OCI-LY3 (cell line): ENCODE data around the gene NOLC1.

Experiments
- H2AFZ ChIP-seq: fragments of 200-600, 300-600 bp; shearing (Covaris generic); 2 replicates; pipeline ENCODE4 v1.6.0; 2014; ENCODE audit warnings: antibody characterized with exemption, low read depth, low read length
- H3K27ac ChIP-seq: fragments of 200-600, 300-600 bp; sonication (generic); 2 replicates; pipeline ENCODE4 v1.5.1; 2014; ENCODE audit warnings: mild to moderate bottlenecking, low read length, moderate library complexity, mixed read lengths
- H3K27me3 ChIP-seq: fragments of 200-600, 300-600 bp; sonication (generic); 2 replicates; pipeline ENCODE4 v1.6.1; 2014; ENCODE audit warnings: low read depth, low read length, mixed read lengths
- H3K36me3 ChIP-seq: fragments of 200-600, 300-600 bp; sonication (generic); replicated peaks from 2 replicates; pipeline ENCODE3; 2014; ENCODE audit warnings: low read depth, low read length, mixed read lengths
- H3K4me1 ChIP-seq: fragments of 300-600, 200-600 bp; sonication (generic); 2 replicates; pipeline ENCODE4 v1.6.1; 2014; ENCODE audit warnings: low read length, mixed read lengths
- H3K4me2 ChIP-seq: fragments of 200-600, 300-600 bp; sonication (generic); 2 replicates; pipeline ENCODE4 v1.6.1; 2014; ENCODE audit warnings: low read length, mixed read lengths
- H3K4me3 ChIP-seq: fragments of 300-600, 200-600 bp; sonication (generic); 2 replicates; pipeline ENCODE4 v1.5.1; 2014; ENCODE audit warnings: antibody characterized with exemption, mild to moderate bottlenecking, low read length, moderate library complexity
- H3K79me2 ChIP-seq: fragments of 300-600, 200-600 bp; shearing (Covaris generic); 2 replicates; pipeline ENCODE4 v1.6.1; 2014; ENCODE audit warnings: mild to moderate bottlenecking, low read length, mixed read lengths
- H3K9ac ChIP-seq: fragments of 300-600, 200-600 bp; shearing (Covaris generic); 2 replicates; pipeline ENCODE4 v1.6.0; 2014; ENCODE audit warnings: mild to moderate bottlenecking, low read length, moderate library complexity
- H3K9me3 ChIP-seq: fragments of 200-600, 300-600 bp; shearing (Covaris generic); 2 replicates; pipeline ENCODE4 v1.6.1; 2014; ENCODE audit warnings: low read length, mixed read lengths; ENCODE audit not compliant: insufficient read depth
- H4K20me1 ChIP-seq: fragments of 200-600, 300-600 bp; sonication (generic); 2 replicates; pipeline ENCODE4 v1.6.1; 2016; ENCODE audit warnings: low read length, mixed read lengths; ENCODE audit not compliant: insufficient read depth
- EZH2phosphoT487 ChIP-seq: fragments of 200-600 bp; shearing (Covaris generic); IDR thresholded peaks from 2 replicates; pipeline ENCODE4 v1.6.1; 2018; ENCODE audit warnings: antibody characterized with exemption, mixed run types, low read depth
- TF ChIP-seq, protein P1 (sequence below): fragments of 200-600, 300-600 bp; sonication (generic); IDR thresholded peaks from 2 replicates; pipeline ENCODE4 v1.5.1; 2014; ENCODE audit warnings: antibody characterized with exemption, low read length, low read depth

The NOLC1 gene

GRCh38 chr10:102113956-102114857 is 38.0 kb upstream of the NOLC1 start:
- Histone ChIP-seq H3K79me2 (peaks cover 79% of the 10 kb centered on the region), H3K4me3 (peak overlapping the region; percentile 99), H4K20me1 (peaks cover 19% of the 10 kb centered on the region), H3K36me3 (peaks cover 13% of the 10 kb centered on the region), H3K4me1 (peaks cover 52% of the 10 kb centered on the region), H3K9ac (peak overlapping the region; percentile 85), H3K27ac (peak overlapping the region; percentile 52), H2AFZ (no peak overlapping the region), H3K9me3 (no peaks in the 10 kb centered on the region), H3K27me3 (no peaks in the 10 kb centered on the region), H3K4me2 (peak overlapping the region; percentile 90)
- no peak for TF ChIP-seq EZH2phosphoT487
- TF ChIP-seq, protein P1, sequence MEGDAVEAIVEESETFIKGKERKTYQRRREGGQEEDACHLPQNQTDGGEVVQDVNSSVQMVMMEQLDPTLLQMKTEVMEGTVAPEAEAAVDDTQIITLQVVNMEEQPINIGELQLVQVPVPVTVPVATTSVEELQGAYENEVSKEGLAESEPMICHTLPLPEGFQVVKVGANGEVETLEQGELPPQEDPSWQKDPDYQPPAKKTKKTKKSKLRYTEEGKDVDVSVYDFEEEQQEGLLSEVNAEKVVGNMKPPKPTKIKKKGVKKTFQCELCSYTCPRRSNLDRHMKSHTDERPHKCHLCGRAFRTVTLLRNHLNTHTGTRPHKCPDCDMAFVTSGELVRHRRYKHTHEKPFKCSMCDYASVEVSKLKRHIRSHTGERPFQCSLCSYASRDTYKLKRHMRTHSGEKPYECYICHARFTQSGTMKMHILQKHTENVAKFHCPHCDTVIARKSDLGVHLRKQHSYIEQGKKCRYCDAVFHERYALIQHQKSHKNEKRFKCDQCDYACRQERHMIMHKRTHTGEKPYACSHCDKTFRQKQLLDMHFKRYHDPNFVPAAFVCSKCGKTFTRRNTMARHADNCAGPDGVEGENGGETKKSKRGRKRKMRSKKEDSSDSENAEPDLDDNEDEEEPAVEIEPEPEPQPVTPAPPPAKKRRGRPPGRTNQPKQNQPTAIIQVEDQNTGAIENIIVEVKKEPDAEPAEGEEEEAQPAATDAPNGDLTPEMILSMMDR: no peak

GRCh38 chr10:102114861-102115618 is 37.1 kb upstream of the NOLC1 start:
- H3K27ac ChIP-seq: peak overlapping the region; percentile 92

DNA sequence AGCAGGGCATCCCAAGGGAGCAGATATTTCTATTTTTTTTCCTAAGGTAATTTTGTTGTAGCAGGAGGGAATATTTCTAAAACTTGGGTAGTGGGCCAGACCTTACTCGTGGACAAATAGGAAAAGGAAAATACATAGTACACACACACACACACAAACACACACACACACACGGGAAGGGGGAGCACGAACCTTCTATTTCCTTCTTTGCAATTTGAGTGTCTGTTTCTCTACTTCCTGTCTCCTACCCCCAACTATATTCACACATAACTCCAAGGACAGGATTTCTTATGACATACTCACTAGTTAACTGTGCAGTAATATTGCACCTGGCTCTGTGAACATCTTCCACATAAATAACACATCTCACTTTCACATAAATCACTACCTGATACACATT is 36.4 kb upstream of the NOLC1 start:
- Histone ChIP-seq H3K27me3 (no peaks in the 10 kb centered on the region), H3K9ac (peak overlapping the region; percentile 85), H3K27ac (peak overlapping the region; percentile 92), H3K79me2 (peaks cover 92% of the 10 kb centered on the region), H3K9me3 (no peaks in the 10 kb centered on the region), H3K36me3 (peaks cover 3% of the 10 kb centered on the region), H4K20me1 (peaks cover 19% of the 10 kb centered on the region), H2AFZ (no peak overlapping the region), H3K4me1 (peaks cover 52% of the 10 kb centered on the region), H3K4me2 (peak overlapping the region; percentile 91), H3K4me3 (peak overlapping the region; percentile 99)
- TF ChIP-seq, protein P1: no peak
- no peak for TF ChIP-seq EZH2phosphoT487

More at GRCh38 chr10:102114861-102115618, 37.1 kb upstream of the NOLC1 start:
- Histone ChIP-seq H2AFZ (no peak overlapping the region), H3K36me3 (peaks cover 10% of the 10 kb centered on the region), H4K20me1 (peaks cover 19% of the 10 kb centered on the region), H3K9me3 (no peaks in the 10 kb centered on the region), H3K27me3 (no peaks in the 10 kb centered on the region), H3K79me2 (peaks cover 87% of the 10 kb centered on the region), H3K9ac (peak overlapping the region; percentile 85), H3K4me2 (peak overlapping the region; percentile 91), H3K4me1 (peaks cover 52% of the 10 kb centered on the region), H3K4me3 (peak overlapping the region; percentile 99)
- TF ChIP-seq, protein P1: no peak
- TF ChIP-seq EZH2phosphoT487: no peak

GRCh38 chr10:102116656-102117055 is 35.5 kb upstream of the NOLC1 start:
- H2AFZ ChIP-seq: no peak overlapping the region
- H3K4me3 ChIP-seq: peak overlapping the region; percentile 97
- H3K4me2 ChIP-seq: peak overlapping the region; percentile 99
- peak overlapping the region; percentile 95 for H3K9ac ChIP-seq
- peaks cover 60% of the 10 kb centered on the region for H3K4me1 ChIP-seq
- H3K9me3 ChIP-seq: no peaks in the 10 kb centered on the region
- peaks cover 19% of the 10 kb centered on the region for H4K20me1 ChIP-seq
- H3K27me3 ChIP-seq: no peaks in the 10 kb centered on the region
- H3K36me3 ChIP-seq: no peaks in the 10 kb centered on the region
- no peak for TF ChIP-seq EZH2phosphoT487
- TF ChIP-seq, protein P1: no peak
- peak overlapping the region; percentile 92 for H3K27ac ChIP-seq
- peaks cover 86% of the 10 kb centered on the region for H3K79me2 ChIP-seq
